Neural progenitor cell (in vitro differentiated cells): ENCODE data around the gene GJB1.

ENCODE experiments used
- CTCF ChIP-seq: fragments of 200-600 bp; sonication (generic); IDR thresholded peaks from 2 replicates; pipeline ENCODE4 v1.5.1; 2017; ENCODE audit warnings: antibody characterized with exemption, mild to moderate bottlenecking
- EZH2 ChIP-seq: fragments of 200-600 bp; sonication (generic); IDR thresholded peaks from 2 replicates; pipeline ENCODE4 v1.6.1; 2017; ENCODE audit warnings: antibody characterized with exemption, mild to moderate bottlenecking, moderate library complexity

GRCh38 chrX:71224098-71224708 lies 1.2 kb downstream of the GJB1 start:
- TF ChIP-seq EZH2 = no peak
- TF ChIP-seq CTCF = no peak
